ENCODE measurements around the gene METTL9. TPM values are rescaled to one million over a fixed set of nuclear protein-coding genes. Genes with fewer than 3 reads are reported as not detected.

Gene METTL9
- total and polyA plus RNA-seq, 2 of the 4 experiments (the other 2 are of a cell fraction): 54.8 to 95.5 TPM

- Histone ChIP-seq H3K9me3 (ENCODE audit: control insufficient read depth, insufficient read depth, low read length) (no peaks in the 10 kb centered on the region), H4K91ac (ENCODE audit: insufficient read depth, low read depth, low read length) (no peak overlapping the region), H2AK9ac (replicated peaks; ENCODE audit: low read depth, low read length, poor library complexity) (no peak overlapping the region), H3K4me2 (ENCODE audit: low read depth, low read length) (no peak overlapping the region), H4K5ac (ENCODE audit: low read depth, low read length) (no peak overlapping the region), H4K20me1 (ENCODE audit: insufficient read depth, low read length) (no peaks in the 10 kb centered on the region), H2BK120ac (ENCODE audit: low read depth, low read length) (no peak overlapping the region), H3K14ac (replicated peaks; ENCODE audit: low read depth, low read length) (no peak overlapping the region), H2BK15ac (ENCODE audit: low read depth, low read length) (no peak overlapping the region), H3K4ac (ENCODE audit: low read depth, low read length) (no peak overlapping the region), H3K4me3 (ENCODE audit: insufficient read depth, low read depth, low read length) (no peak overlapping the region), H3K4me1 (ENCODE audit: control insufficient read depth, insufficient read depth, low read length) (no peaks in the 10 kb centered on the region), H2AFZ (replicated peaks; ENCODE audit: low read length, poor library complexity) (no peak overlapping the region), H3K27me3 (ENCODE audit: control insufficient read depth, insufficient read depth, low read length) (peaks cover 36% of the 10 kb centered on the region), H3K9me1 (ENCODE audit: insufficient read depth, low read length) (no peaks in the 10 kb centered on the region), H3K27ac (ENCODE audit: insufficient read depth, low read length) (no peak overlapping the region), H3K9ac (ENCODE audit: low read depth, low read length) (no peak overlapping the region), H4K8ac (ENCODE audit: low read depth in 2 of 2, low read length in 2 of 2) (no peak overlapping the region), H2BK20ac (ENCODE audit: low read depth, low read length) (no peak overlapping the region), H3K79me1 (ENCODE audit: low read depth in 1 of 2, low read length in 2 of 2) (no peaks in the 10 kb centered on the region), H3K18ac (ENCODE audit: low read depth, low read length) (no peak overlapping the region), H2BK5ac (ENCODE audit: low read depth, low read length, poor library complexity, severe bottlenecking) (no peak overlapping the region), H3K36me3 (ENCODE audit: control insufficient read depth, insufficient read depth, low read length) (no peaks in the 10 kb centered on the region), H3K56ac (ENCODE audit: extremely low read depth, insufficient read depth, low read length) (no peak overlapping the region), H2AK5ac (ENCODE audit: low read depth, low read length) (no peak overlapping the region), H3K23ac (ENCODE audit: low read depth, low read length) (no peak overlapping the region)
- BruUV-seq (replicated peaks): no TSS peak
- in situ Hi-C loops (cut with MboI; ENCODE audit: low sequenced_read_pairs) (no loop called here), intact Hi-C loops (cut with micrococcal nuclease) (no loop called here), dilution Hi-C loops (cut with HindIII; ENCODE audit: low sequenced_read_pairs, unreplicated experiment) (no loop called here)
- TF ChIP-seq ELK1 (IDR thresholded peaks at IDR 0.05; ENCODE audit: borderline replicate concordance, low read depth, low read length) (no peak), POLR2A (IDR thresholded peaks at IDR 0.05; ENCODE audit: low read depth, low read length) (no peak), USF2 (IDR thresholded peaks at IDR 0.05; ENCODE audit: low read depth, low read length) (no peak), SMC3 (IDR thresholded peaks at IDR 0.05; ENCODE audit: low read depth, low read length) (no peak), BHLHE40 (IDR thresholded peaks at IDR 0.05; ENCODE audit: low read depth, low read length) (no peak), CTCF (conservative IDR thresholded peaks at IDR 0.05; ENCODE audit: low read depth, low read length) (no peak), MAZ (IDR thresholded peaks at IDR 0.05; ENCODE audit: borderline replicate concordance, low read depth, low read length) (no peak), MAFK (IDR thresholded peaks at IDR 0.05; ENCODE audit: low read depth, low read length) (no peak), RAD21 (IDR thresholded peaks at IDR 0.05; ENCODE audit: low read length) (no peak), CEBPB (IDR thresholded peaks at IDR 0.05; ENCODE audit: low read depth, low read length) (no peak), NFE2L2 (IDR thresholded peaks at IDR 0.05; ENCODE audit: low read depth, low read length) (no peak), MXI1 (IDR thresholded peaks at IDR 0.05; ENCODE audit: borderline replicate concordance, low read depth, low read length) (no peak), RFX5 (IDR thresholded peaks at IDR 0.05; ENCODE audit: low read depth, low read length) (no peak)
- ATAC-seq (ENCODE audit: low read depth) (no peak), DNase-seq (no peak)
- ChIA-PET POLR2A (ENCODE audit: unreplicated experiment) (no interaction called here), CTCF (no interaction called here)
- 88% methylated on average over 1 of the region's 2 CpGs; no CpG with 5 or more reads in 1 of the 2 experiments for WGBS, 2 experiments (ENCODE audit: extremely low coverage in 2 of 2, insufficient read length in 1 of 2)
Observed at GRCh38 chr16:21565507-21565860, 33.9 kb upstream of the METTL9 start.
